Measurements from ENCODE around the gene STK11IP.

Gene STK11IP

GRCh38 chr2:219562049-219563020 lies 35.3 kb upstream of the STK11IP start:
- Histone ChIP-seq H3K18ac (ENCODE audit: low read length) (no peak overlapping the region), H3K36me3 (ENCODE audit: control insufficient read depth, insufficient read depth, low read length) (no peaks in the 10 kb centered on the region), H3K9ac (ENCODE audit: low read length) (no peak overlapping the region), H3K79me2 (ENCODE audit: control insufficient read depth, insufficient read depth, low read length) (no peaks in the 10 kb centered on the region), H3K56ac (ENCODE audit: low read length) (peak overlapping the region; percentile 22), H3K79me1 (ENCODE audit: low read length) (no peaks in the 10 kb centered on the region), H2AK5ac (ENCODE audit: low read length) (no peak overlapping the region), H4K5ac (ENCODE audit: low read length) (no peak overlapping the region), H3K4me1 (ENCODE audit: control insufficient read depth, low read depth, low read length) (peaks cover 12% of the 10 kb centered on the region), H3K27me3 (ENCODE audit: insufficient read depth, low read length, poor library complexity) (no peaks in the 10 kb centered on the region), H4K8ac (ENCODE audit: low read depth, low read length) (no peak overlapping the region), H3K4me2 (ENCODE audit: low read length) (no peak overlapping the region), H2BK15ac (replicated peaks; ENCODE audit: low read depth) (no peak overlapping the region), H3K4ac (ENCODE audit: low read depth, low read length) (no peak overlapping the region), H3K4me3 (ENCODE audit: low read length) (no peak overlapping the region), H2BK120ac (ENCODE audit: low read depth, low read length) (no peak overlapping the region), H3K27ac (ENCODE audit: low read depth, low read length) (peak overlapping the region; percentile 53), H3K23ac (ENCODE audit: low read length) (peak overlapping the region; percentile 6), H2BK5ac (ENCODE audit: low read length) (no peak overlapping the region)
- no CpG with 5 or more reads among the region's 35 CpGs for WGBS (ENCODE audit: extremely low coverage, insufficient coverage, low lambda C conversion rate)
- no peak for DNase-seq

GRCh38 chr2:219563271-219563928 lies 34.3 kb upstream of the STK11IP start:
- Histone ChIP-seq H3K4ac (ENCODE audit: low read depth, low read length) (no peak overlapping the region), H3K9ac (ENCODE audit: low read length) (no peak overlapping the region), H4K8ac (ENCODE audit: low read depth, low read length) (no peak overlapping the region), H2BK120ac (ENCODE audit: low read depth, low read length) (no peak overlapping the region), H3K23ac (ENCODE audit: low read length) (no peak overlapping the region), H3K27me3 (ENCODE audit: insufficient read depth, low read length, poor library complexity) (no peaks in the 10 kb centered on the region), H2BK5ac (ENCODE audit: low read length) (no peak overlapping the region), H3K36me3 (ENCODE audit: control insufficient read depth, insufficient read depth, low read length) (no peaks in the 10 kb centered on the region), H2AK5ac (ENCODE audit: low read length) (no peak overlapping the region), H3K4me2 (ENCODE audit: low read length) (no peak overlapping the region), H3K56ac (ENCODE audit: low read length) (no peak overlapping the region), H3K27ac (ENCODE audit: low read depth, low read length) (no peak overlapping the region), H3K4me1 (ENCODE audit: control insufficient read depth, low read depth, low read length) (peaks cover 12% of the 10 kb centered on the region), H3K79me1 (ENCODE audit: low read length) (no peaks in the 10 kb centered on the region), H3K79me2 (ENCODE audit: control insufficient read depth, insufficient read depth, low read length) (no peaks in the 10 kb centered on the region), H4K5ac (ENCODE audit: low read length) (no peak overlapping the region), H2BK15ac (replicated peaks; ENCODE audit: low read depth) (no peak overlapping the region), H3K4me3 (ENCODE audit: low read length) (no peak overlapping the region), H3K18ac (ENCODE audit: low read length) (no peak overlapping the region)
- no peak for DNase-seq
- no CpG with 5 or more reads among the region's 20 CpGs for WGBS (ENCODE audit: extremely low coverage, insufficient coverage, low lambda C conversion rate)

- H3K36me3 ChIP-seq (ENCODE audit: control insufficient read depth, insufficient read depth, low read length): no peaks in the 10 kb centered on the region
- H3K27ac ChIP-seq (ENCODE audit: low read depth, low read length): peak overlapping the region; percentile 18
- H3K9ac ChIP-seq (ENCODE audit: low read length): peak overlapping the region; percentile 2
- H3K56ac ChIP-seq (ENCODE audit: low read length): peak overlapping the region; percentile 71
- WGBS (ENCODE audit: extremely low coverage, insufficient coverage, low lambda C conversion rate): no CpG with 5 or more reads among the region's 21 CpGs
- no peak overlapping the region for H3K4me3 ChIP-seq (ENCODE audit: low read length)
- H3K4me2 ChIP-seq (ENCODE audit: low read length): no peak overlapping the region
- peak overlapping the region; percentile 62 for H2BK5ac ChIP-seq (ENCODE audit: low read length)
- H3K4ac ChIP-seq (ENCODE audit: low read depth, low read length): no peak overlapping the region
- H3K79me1 ChIP-seq (ENCODE audit: low read length): no peaks in the 10 kb centered on the region
- H2BK120ac ChIP-seq (ENCODE audit: low read depth, low read length): no peak overlapping the region
- no peak overlapping the region for H2BK15ac ChIP-seq (replicated peaks; ENCODE audit: low read depth)
- H4K8ac ChIP-seq (ENCODE audit: low read depth, low read length): no peak overlapping the region
- peak overlapping the region; percentile 92 for H3K23ac ChIP-seq (ENCODE audit: low read length)
- no peaks in the 10 kb centered on the region for H3K27me3 ChIP-seq (ENCODE audit: insufficient read depth, low read length, poor library complexity)
- peaks cover 2% of the 10 kb centered on the region for H3K79me2 ChIP-seq (ENCODE audit: control insufficient read depth, insufficient read depth, low read length)
- DNase-seq: peak; percentile 88
- peaks cover 12% of the 10 kb centered on the region for H3K4me1 ChIP-seq (ENCODE audit: control insufficient read depth, low read depth, low read length)
- H3K18ac ChIP-seq (ENCODE audit: low read length): no peak overlapping the region
- H2AK5ac ChIP-seq (ENCODE audit: low read length): no peak overlapping the region
- H4K5ac ChIP-seq (ENCODE audit: low read length): no peak overlapping the region
Measured at GRCh38 chr2:219565130-219566080, 32.3 kb upstream of the STK11IP start.

- Histone ChIP-seq H4K5ac (ENCODE audit: low read length) (no peak overlapping the region), H3K36me3 (ENCODE audit: control insufficient read depth, insufficient read depth, low read length) (no peaks in the 10 kb centered on the region), H3K56ac (ENCODE audit: low read length) (no peak overlapping the region), H3K79me2 (ENCODE audit: control insufficient read depth, insufficient read depth, low read length) (peaks cover 6% of the 10 kb centered on the region), H3K9ac (ENCODE audit: low read length) (no peak overlapping the region), H3K79me1 (ENCODE audit: low read length) (no peaks in the 10 kb centered on the region), H3K18ac (ENCODE audit: low read length) (no peak overlapping the region), H2AK5ac (ENCODE audit: low read length) (no peak overlapping the region), H3K27me3 (ENCODE audit: insufficient read depth, low read length, poor library complexity) (no peaks in the 10 kb centered on the region), H3K4me1 (ENCODE audit: control insufficient read depth, low read depth, low read length) (peaks cover 5% of the 10 kb centered on the region), H3K27ac (ENCODE audit: low read depth, low read length) (no peak overlapping the region), H3K4me3 (ENCODE audit: low read length) (no peak overlapping the region), H4K8ac (ENCODE audit: low read depth, low read length) (no peak overlapping the region), H2BK120ac (ENCODE audit: low read depth, low read length) (no peak overlapping the region), H2BK15ac (replicated peaks; ENCODE audit: low read depth) (no peak overlapping the region), H3K4me2 (ENCODE audit: low read length) (no peak overlapping the region), H3K4ac (ENCODE audit: low read depth, low read length) (no peak overlapping the region), H2BK5ac (ENCODE audit: low read length) (no peak overlapping the region), H3K23ac (ENCODE audit: low read length) (no peak overlapping the region)
- DNase-seq: no peak
- WGBS (ENCODE audit: extremely low coverage, insufficient coverage, low lambda C conversion rate): no CpG with 5 or more reads among the region's 11 CpGs
Measured at GRCh38 chr2:219566640-219567039, 31.0 kb upstream of the STK11IP start.

- DNase-seq: no peak
- no peaks in the 10 kb centered on the region for H3K79me1 ChIP-seq (ENCODE audit: low read length)
- no peak overlapping the region for H3K23ac ChIP-seq (ENCODE audit: low read length)
- no peak overlapping the region for H3K27ac ChIP-seq (ENCODE audit: low read depth, low read length)
- H2BK15ac ChIP-seq (replicated peaks; ENCODE audit: low read depth): no peak overlapping the region
- peak overlapping the region; percentile 64 for H3K56ac ChIP-seq (ENCODE audit: low read length)
- no peak overlapping the region for H2BK5ac ChIP-seq (ENCODE audit: low read length)
- no peaks in the 10 kb centered on the region for H3K36me3 ChIP-seq (ENCODE audit: control insufficient read depth, insufficient read depth, low read length)
- WGBS (ENCODE audit: extremely low coverage, insufficient coverage, low lambda C conversion rate): no CpG with 5 or more reads among the region's 18 CpGs
- peaks cover 6% of the 10 kb centered on the region for H3K79me2 ChIP-seq (ENCODE audit: control insufficient read depth, insufficient read depth, low read length)
- H3K4me2 ChIP-seq (ENCODE audit: low read length): no peak overlapping the region
- H3K18ac ChIP-seq (ENCODE audit: low read length): no peak overlapping the region
- H3K27me3 ChIP-seq (ENCODE audit: insufficient read depth, low read length, poor library complexity): no peaks in the 10 kb centered on the region
- H3K4me3 ChIP-seq (ENCODE audit: low read length): no peak overlapping the region
- H3K4ac ChIP-seq (ENCODE audit: low read depth, low read length): no peak overlapping the region
- H3K4me1 ChIP-seq (ENCODE audit: control insufficient read depth, low read depth, low read length): peaks cover 4% of the 10 kb centered on the region
- no peak overlapping the region for H2AK5ac ChIP-seq (ENCODE audit: low read length)
- H4K8ac ChIP-seq (ENCODE audit: low read depth, low read length): no peak overlapping the region
- no peak overlapping the region for H3K9ac ChIP-seq (ENCODE audit: low read length)
- no peak overlapping the region for H4K5ac ChIP-seq (ENCODE audit: low read length)
- H2BK120ac ChIP-seq (ENCODE audit: low read depth, low read length): no peak overlapping the region
Measured at GRCh38 chr2:219567131-219567530, 30.5 kb upstream of the STK11IP start.
